ENCODE results near the gene MAP6D1.
A peak's percentile ranks its signal among the peaks of the same experiment; 100 is the strongest.

The MAP6D1 gene

DNA sequence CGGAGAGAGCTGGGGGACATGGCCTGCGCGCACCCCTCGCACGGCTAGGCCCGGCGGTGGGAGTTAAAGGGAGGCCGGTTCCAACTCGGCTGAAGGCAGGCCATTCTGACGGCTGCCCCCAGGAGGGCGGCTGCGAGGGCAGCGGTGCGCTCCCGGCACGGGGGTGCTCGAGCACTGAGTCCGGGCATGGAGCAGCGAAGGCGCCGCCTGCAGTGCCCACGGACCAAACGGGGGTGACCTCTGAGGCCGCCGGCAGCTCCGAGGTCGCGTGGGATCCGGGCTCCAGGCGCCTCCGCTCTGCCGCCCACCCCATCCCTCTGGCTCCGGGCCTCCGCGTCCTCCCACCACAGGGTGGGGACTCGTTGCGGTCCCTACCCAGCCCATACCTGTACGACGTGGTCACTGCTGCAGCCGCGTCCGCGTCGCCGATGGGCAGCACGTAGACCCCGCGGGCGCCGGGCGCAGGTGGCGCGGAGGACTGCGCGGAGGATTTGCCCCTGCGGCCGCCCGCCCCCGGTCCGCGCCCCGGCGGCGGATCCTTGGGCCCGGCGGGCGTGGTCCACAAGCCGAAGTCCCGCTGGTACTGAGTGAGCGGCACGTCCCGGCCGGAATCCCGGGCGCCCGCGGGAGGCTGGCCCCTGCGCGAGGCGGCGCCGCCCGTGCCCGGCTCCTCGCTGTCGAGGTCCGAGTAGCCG, 469 bp downstream of the MAP6D1 start (continued):
- TF ChIP-seq, protein P1, sequence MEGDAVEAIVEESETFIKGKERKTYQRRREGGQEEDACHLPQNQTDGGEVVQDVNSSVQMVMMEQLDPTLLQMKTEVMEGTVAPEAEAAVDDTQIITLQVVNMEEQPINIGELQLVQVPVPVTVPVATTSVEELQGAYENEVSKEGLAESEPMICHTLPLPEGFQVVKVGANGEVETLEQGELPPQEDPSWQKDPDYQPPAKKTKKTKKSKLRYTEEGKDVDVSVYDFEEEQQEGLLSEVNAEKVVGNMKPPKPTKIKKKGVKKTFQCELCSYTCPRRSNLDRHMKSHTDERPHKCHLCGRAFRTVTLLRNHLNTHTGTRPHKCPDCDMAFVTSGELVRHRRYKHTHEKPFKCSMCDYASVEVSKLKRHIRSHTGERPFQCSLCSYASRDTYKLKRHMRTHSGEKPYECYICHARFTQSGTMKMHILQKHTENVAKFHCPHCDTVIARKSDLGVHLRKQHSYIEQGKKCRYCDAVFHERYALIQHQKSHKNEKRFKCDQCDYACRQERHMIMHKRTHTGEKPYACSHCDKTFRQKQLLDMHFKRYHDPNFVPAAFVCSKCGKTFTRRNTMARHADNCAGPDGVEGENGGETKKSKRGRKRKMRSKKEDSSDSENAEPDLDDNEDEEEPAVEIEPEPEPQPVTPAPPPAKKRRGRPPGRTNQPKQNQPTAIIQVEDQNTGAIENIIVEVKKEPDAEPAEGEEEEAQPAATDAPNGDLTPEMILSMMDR (tag by site-specific recombination; IDR thresholded peaks at IDR 0.05), result peak; percentile 66
- TF ChIP-seq ZNF223 (tag by site-specific recombination; IDR thresholded peaks at IDR 0.05) (no peak), KLF1 (tag by site-specific recombination; IDR thresholded peaks at IDR 0.05) (no peak), ZNF561 (tag by site-specific recombination; IDR thresholded peaks at IDR 0.05; ENCODE audit: borderline replicate concordance) (no peak), TCF7L2 (IDR thresholded peaks at IDR 0.05; ENCODE audit: borderline replicate concordance, low read depth, low read length) (no peak), ZBTB21 (tag by site-specific recombination; IDR thresholded peaks at IDR 0.05) (no peak), SALL2 (tag by site-specific recombination; IDR thresholded peaks at IDR 0.05; ENCODE audit: borderline replicate concordance) (no peak), ZNF10 (tag by site-specific recombination; IDR thresholded peaks at IDR 0.05) (no peak), ZNF341 (tag by site-specific recombination; IDR thresholded peaks at IDR 0.05; ENCODE audit: low read depth) (0 out of 2 replicates have a peak, but pooled peaks have one; percentile 18), ZNF174 (tag by site-specific recombination; IDR thresholded peaks at IDR 0.05) (no peak), ZNF660 (tag by site-specific recombination; IDR thresholded peaks at IDR 0.05) (0 out of 2 replicates have a peak, but pooled peaks have one; percentile 11), ZBTB1 (tag by site-specific recombination; IDR thresholded peaks at IDR 0.05) (no peak), ZNF214 (tag by site-specific recombination; IDR thresholded peaks at IDR 0.05; ENCODE audit: borderline replicate concordance) (no peak), ZNF658 (tag by site-specific recombination; IDR thresholded peaks at IDR 0.05) (no peak), ZNF292 (tag by site-specific recombination; IDR thresholded peaks at IDR 0.05; ENCODE audit: borderline replicate concordance, low read depth) (no peak), ZFP69B (tag by site-specific recombination; IDR thresholded peaks at IDR 0.05) (no peak), ZNF777 (tag by site-specific recombination; IDR thresholded peaks at IDR 0.05; ENCODE audit: borderline replicate concordance) (no peak), ZNF501 (tag by site-specific recombination; IDR thresholded peaks at IDR 0.05) (no peak), ZNF621 (tag by site-specific recombination; IDR thresholded peaks at IDR 0.05) (no peak), ZSCAN30 (tag by site-specific recombination; IDR thresholded peaks at IDR 0.05) (no peak), ZNF670 (tag by site-specific recombination; IDR thresholded peaks at IDR 0.05; ENCODE audit: low read depth) (no peak), SETDB1 (IDR thresholded peaks at IDR 0.05; ENCODE audit: insufficient read length, low read length) (no peak), ZNF48 (tag by site-specific recombination; IDR thresholded peaks at IDR 0.05) (no peak), ZNF426 (tag by site-specific recombination; IDR thresholded peaks at IDR 0.05) (no peak), GFI1B (tag by site-specific recombination; IDR thresholded peaks at IDR 0.05) (no peak), ZNF629 (tag by site-specific recombination; IDR thresholded peaks at IDR 0.05) (no peak), ZFP3 (tag by site-specific recombination; IDR thresholded peaks at IDR 0.05; ENCODE audit: low read depth) (no peak), HOXA7 (CRISPR knock-in tag; IDR thresholded peaks at IDR 0.05; ENCODE audit: borderline replicate concordance) (no peak), ZNF146 (tag by site-specific recombination; IDR thresholded peaks at IDR 0.05) (no peak), ZNF416 (tag by site-specific recombination; IDR thresholded peaks at IDR 0.05) (no peak)
- TF ChIP-seq, protein P2, sequence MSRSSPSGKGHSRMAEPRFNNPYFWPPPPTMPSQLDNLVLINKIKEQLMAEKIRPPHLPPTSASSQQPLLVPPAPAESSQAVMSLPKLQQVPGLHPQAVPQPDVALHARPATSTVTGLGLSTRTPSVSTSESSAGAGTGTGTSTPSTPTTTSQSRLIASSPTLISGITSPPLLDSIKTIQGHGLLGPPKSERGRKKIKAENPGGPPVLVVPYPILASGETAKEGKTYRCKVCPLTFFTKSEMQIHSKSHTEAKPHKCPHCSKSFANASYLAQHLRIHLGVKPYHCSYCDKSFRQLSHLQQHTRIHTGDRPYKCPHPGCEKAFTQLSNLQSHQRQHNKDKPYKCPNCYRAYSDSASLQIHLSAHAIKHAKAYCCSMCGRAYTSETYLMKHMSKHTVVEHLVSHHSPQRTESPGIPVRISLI (tag by site-specific recombination; IDR thresholded peaks at IDR 0.05), result no peak
- TF ChIP-seq, protein P3, sequence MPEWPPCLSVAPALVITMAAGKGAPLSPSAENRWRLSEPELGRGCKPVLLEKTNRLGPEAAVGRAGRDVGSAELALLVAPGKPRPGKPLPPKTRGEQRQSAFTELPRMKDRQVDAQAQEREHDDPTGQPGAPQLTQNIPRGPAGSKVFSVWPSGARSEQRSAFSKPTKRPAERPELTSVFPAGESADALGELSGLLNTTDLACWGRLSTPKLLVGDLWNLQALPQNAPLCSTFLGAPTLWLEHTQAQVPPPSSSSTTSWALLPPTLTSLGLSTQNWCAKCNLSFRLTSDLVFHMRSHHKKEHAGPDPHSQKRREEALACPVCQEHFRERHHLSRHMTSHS (tag by site-specific recombination; IDR thresholded peaks at IDR 0.05), result no peak
- TF ChIP-seq, protein P4, sequence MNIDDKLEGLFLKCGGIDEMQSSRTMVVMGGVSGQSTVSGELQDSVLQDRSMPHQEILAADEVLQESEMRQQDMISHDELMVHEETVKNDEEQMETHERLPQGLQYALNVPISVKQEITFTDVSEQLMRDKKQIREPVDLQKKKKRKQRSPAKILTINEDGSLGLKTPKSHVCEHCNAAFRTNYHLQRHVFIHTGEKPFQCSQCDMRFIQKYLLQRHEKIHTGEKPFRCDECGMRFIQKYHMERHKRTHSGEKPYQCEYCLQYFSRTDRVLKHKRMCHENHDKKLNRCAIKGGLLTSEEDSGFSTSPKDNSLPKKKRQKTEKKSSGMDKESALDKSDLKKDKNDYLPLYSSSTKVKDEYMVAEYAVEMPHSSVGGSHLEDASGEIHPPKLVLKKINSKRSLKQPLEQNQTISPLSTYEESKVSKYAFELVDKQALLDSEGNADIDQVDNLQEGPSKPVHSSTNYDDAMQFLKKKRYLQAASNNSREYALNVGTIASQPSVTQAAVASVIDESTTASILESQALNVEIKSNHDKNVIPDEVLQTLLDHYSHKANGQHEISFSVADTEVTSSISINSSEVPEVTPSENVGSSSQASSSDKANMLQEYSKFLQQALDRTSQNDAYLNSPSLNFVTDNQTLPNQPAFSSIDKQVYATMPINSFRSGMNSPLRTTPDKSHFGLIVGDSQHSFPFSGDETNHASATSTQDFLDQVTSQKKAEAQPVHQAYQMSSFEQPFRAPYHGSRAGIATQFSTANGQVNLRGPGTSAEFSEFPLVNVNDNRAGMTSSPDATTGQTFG (tag by site-specific recombination; IDR thresholded peaks at IDR 0.05; ENCODE audit: borderline replicate concordance), result no peak
- TF ChIP-seq, protein P5, sequence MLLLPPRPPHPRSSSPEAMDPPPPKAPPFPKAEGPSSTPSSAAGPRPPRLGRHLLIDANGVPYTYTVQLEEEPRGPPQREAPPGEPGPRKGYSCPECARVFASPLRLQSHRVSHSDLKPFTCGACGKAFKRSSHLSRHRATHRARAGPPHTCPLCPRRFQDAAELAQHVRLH (tag by site-specific recombination; IDR thresholded peaks at IDR 0.05), result no peak

Measured in HEK293 (cell line).